CD14-positive monocyte (primary cell): ENCODE measurements around the gene EXOC3L4. TPM values are rescaled to one million over a fixed set of nuclear protein-coding genes. Genes with fewer than 3 reads are reported as not detected.

ENCODE experiments used
- DNase-seq, 3 donors: peaks; one replicate each; pipeline ENCODE4 v3.0.0-alpha.2; 2011 to 2022
- H2AFZ ChIP-seq: 2 replicates; pipeline ENCODE4 v1.6.0; 2012; ENCODE audit warnings: mild to moderate bottlenecking, low read depth, low read length, inconsistent platforms; ENCODE audit not compliant: insufficient read depth, poor library complexity, severe bottlenecking
- H3K27ac ChIP-seq, 2 donors: 1 replicate in 1 of 2; 2 replicates in 1 of 2; pipeline ENCODE4 v1.5.1; 2012 to 2013; ENCODE audit warnings: low read length in 2 of 2, control low read depth in 1 of 2, inconsistent platforms in 1 of 2, low read depth in 1 of 2, mild to moderate bottlenecking in 1 of 2
- H3K27me3 ChIP-seq, 2 donors: one replicate each; pipeline versions ENCODE4 v1.6.0 to v1.6.1; 2011 to 2013; ENCODE audit warnings: low read length in 2 of 2; ENCODE audit not compliant: control insufficient read depth in 2 of 2, insufficient read depth in 2 of 2
- H3K36me3 ChIP-seq, 2 donors: replicated peaks in 1 of 2; 1 replicate in 1 of 2; 2 replicates in 1 of 2; pipeline versions ENCODE4 v1.5.1 to v1.6.1; 2012 to 2013; ENCODE audit warnings: low read length in 2 of 2, control low read depth in 1 of 2, inconsistent platforms in 1 of 2, mild to moderate bottlenecking in 1 of 2; ENCODE audit not compliant: insufficient read depth in 2 of 2, control insufficient read depth in 1 of 2
- H3K4me1 ChIP-seq, 2 donors: 1 replicate in 1 of 2; 2 replicates in 1 of 2; pipeline versions ENCODE4 v1.5.1 to v1.6.1; 2012 to 2013; ENCODE audit warnings: low read length in 2 of 2, control low read depth in 1 of 2, inconsistent platforms in 1 of 2, mild to moderate bottlenecking in 1 of 2, moderate library complexity in 1 of 2; ENCODE audit not compliant: insufficient read depth in 2 of 2, control insufficient read depth in 1 of 2
- H3K4me2 ChIP-seq: replicated peaks from 2 replicates; pipeline ENCODE3; 2012; ENCODE audit warnings: low read length, moderate library complexity, mild to moderate bottlenecking; ENCODE audit not compliant: poor library complexity, severe bottlenecking; ENCODE audit errors: extremely low read depth
- H3K4me3 ChIP-seq, 3 experiments: fragments of 200-600 bp in 1 of 3; sonication (generic) in 1 of 3; replicated peaks in 1 of 3; 1 replicate in 2 of 3; 2 replicates in 1 of 3; pipeline ENCODE4 v1.5.1; 2011 to 2013; ENCODE audit warnings: low read length in 3 of 3, mild to moderate bottlenecking in 3 of 3, control low read depth in 2 of 3, low read depth in 2 of 3, inconsistent platforms in 1 of 3, moderate library complexity in 1 of 3
- H3K79me2 ChIP-seq: 2 replicates; pipeline ENCODE4 v1.6.0; 2012; ENCODE audit warnings: mild to moderate bottlenecking, control low read depth, inconsistent platforms, low read length, moderate library complexity; ENCODE audit not compliant: insufficient read depth
- H3K9ac ChIP-seq: 2 replicates; pipeline ENCODE4 v1.6.0; 2017; ENCODE audit warnings: low read length, mild to moderate bottlenecking; ENCODE audit not compliant: insufficient read depth, poor library complexity, severe bottlenecking
- H3K9me3 ChIP-seq, 2 donors: replicated peaks in 1 of 2; 1 replicate in 1 of 2; 2 replicates in 1 of 2; pipeline versions ENCODE4 v1.5.1 to v1.6.1; 2012 to 2013; ENCODE audit warnings: low read length in 2 of 2, control low read depth in 1 of 2; ENCODE audit not compliant: control insufficient read depth in 1 of 2, insufficient read depth in 1 of 2
- H4K20me1 ChIP-seq: 2 replicates; pipeline ENCODE4 v1.6.0; 2012; ENCODE audit warnings: mild to moderate bottlenecking, low read length, control low read depth, moderate library complexity; ENCODE audit not compliant: insufficient read depth
- H3K27ac Mint-ChIP-seq, 7 donors: one replicate each; pipeline ENCODE4 v1.8.0; 2020; ENCODE audit warnings: mild to moderate bottlenecking in 7 of 7, mixed read lengths in 7 of 7, moderate library complexity in 6 of 7, inconsistent platforms in 2 of 7
- H3K27me3 Mint-ChIP-seq, 3 donors: one replicate each; pipeline ENCODE4 v1.8.0; 2021 to 2022; ENCODE audit warnings: low read depth in 3 of 3, mild to moderate bottlenecking in 3 of 3, mixed read lengths in 3 of 3, moderate library complexity in 3 of 3, inconsistent platforms in 1 of 3
- H3K36me3 Mint-ChIP-seq, 2 donors: one replicate each; pipeline ENCODE4 v1.8.0; 2020; ENCODE audit warnings: mixed read lengths in 2 of 2, inconsistent platforms in 1 of 2, mild to moderate bottlenecking in 1 of 2
- H3K4me1 Mint-ChIP-seq: one replicate; pipeline ENCODE4 v1.8.0; 2020; ENCODE audit warnings: mild to moderate bottlenecking, mixed read lengths
- H3K4me3 Mint-ChIP-seq, 2 donors: one replicate each; pipeline ENCODE4 v1.8.0; 2020; ENCODE audit warnings: mild to moderate bottlenecking in 2 of 2, mixed read lengths in 2 of 2, moderate library complexity in 1 of 2
- H3K9me3 Mint-ChIP-seq, 7 donors: one replicate each; pipeline ENCODE4 v1.8.0; 2020 to 2022; ENCODE audit warnings: mixed read lengths in 7 of 7, mild to moderate bottlenecking in 6 of 7, moderate library complexity in 6 of 7, inconsistent platforms in 2 of 7
- WGBS: methylation state at CpG from one replicate; pipeline ENCODE4 v1.1.5; 2013; ENCODE audit warnings: missing lambda C conversion rate; ENCODE audit not compliant: insufficient coverage; 5-methylcytosine and 5-hydroxymethylcytosine counted together
- intact Hi-C, 2 donors: fragments of 100-400 bp; cut with micrococcal nuclease; formaldehyde crosslinking; loops; one replicate each; pipeline versions ENCODE4 v1.15.0 to v1.15.1; 2023
- polyA plus RNA-seq, 3 donors: library from polyadenylated mRNA; depleted of rRNA in 1 of 3; unstranded in 2 of 3; stranded (reverse) in 1 of 3; fragments of 300-500 nt in 2 of 3; fragments of >200 nt in 1 of 3; fragmentation: Illumina TruSeq in 2 of 3; gene quantifications; 1 replicate in 2 of 3; 2 replicates in 1 of 3; pipeline ENCODE4 v1.2.3, GENCODE V29; 2012 to 2021
- TF ChIP-seq, protein P1 (sequence below): fragments of 200-600 bp; IDR thresholded peaks from one replicate; pipeline ENCODE4 v1.8.0; 2022; ENCODE audit warnings: antibody characterized with exemption, mild to moderate bottlenecking

EXOC3L4 gene
- polyA plus RNA-seq, 3 donors: 0.17 TPM; not detected in 2

DNA sequence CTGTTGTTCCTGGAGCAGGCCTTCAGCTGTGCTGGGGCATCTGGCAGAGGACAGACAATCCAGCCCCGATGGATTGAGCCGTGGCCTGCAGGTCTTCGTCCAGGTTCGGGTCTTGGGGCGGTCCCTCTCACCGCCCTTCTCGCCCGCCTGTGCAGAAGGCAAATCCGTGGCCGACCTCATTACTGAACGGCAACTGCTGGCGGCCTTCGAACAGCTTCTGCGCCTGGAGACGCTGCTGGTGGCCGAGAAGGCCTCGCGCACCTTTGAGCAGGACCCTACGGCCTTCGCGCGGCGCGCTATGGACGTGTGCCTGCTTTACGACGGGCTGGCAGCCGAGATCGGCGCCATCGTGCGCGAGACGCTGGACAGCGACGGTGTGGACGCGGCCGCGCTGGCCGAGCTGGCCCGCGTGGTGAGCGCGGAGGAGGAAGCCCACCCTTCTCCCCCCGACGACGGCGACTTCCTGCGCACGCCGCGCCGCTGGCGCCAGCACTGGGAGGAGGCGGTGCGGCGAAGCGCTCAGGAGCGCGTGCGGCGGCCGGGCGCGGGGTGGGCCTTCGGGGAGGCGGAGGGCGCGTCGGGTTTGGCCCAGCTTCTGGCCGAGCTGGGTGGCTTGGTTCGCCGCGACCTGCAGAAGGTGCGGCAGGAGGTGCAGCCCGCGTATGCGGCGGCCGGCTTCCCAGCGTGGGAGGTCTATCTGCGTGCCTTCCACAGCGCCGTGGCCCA is 7.6 kb downstream of the EXOC3L4 start:
- TF ChIP-seq, protein P1, sequence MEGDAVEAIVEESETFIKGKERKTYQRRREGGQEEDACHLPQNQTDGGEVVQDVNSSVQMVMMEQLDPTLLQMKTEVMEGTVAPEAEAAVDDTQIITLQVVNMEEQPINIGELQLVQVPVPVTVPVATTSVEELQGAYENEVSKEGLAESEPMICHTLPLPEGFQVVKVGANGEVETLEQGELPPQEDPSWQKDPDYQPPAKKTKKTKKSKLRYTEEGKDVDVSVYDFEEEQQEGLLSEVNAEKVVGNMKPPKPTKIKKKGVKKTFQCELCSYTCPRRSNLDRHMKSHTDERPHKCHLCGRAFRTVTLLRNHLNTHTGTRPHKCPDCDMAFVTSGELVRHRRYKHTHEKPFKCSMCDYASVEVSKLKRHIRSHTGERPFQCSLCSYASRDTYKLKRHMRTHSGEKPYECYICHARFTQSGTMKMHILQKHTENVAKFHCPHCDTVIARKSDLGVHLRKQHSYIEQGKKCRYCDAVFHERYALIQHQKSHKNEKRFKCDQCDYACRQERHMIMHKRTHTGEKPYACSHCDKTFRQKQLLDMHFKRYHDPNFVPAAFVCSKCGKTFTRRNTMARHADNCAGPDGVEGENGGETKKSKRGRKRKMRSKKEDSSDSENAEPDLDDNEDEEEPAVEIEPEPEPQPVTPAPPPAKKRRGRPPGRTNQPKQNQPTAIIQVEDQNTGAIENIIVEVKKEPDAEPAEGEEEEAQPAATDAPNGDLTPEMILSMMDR: no peak
- 30% methylated on average over 81 of the region's 85 CpGs for WGBS
- intact Hi-C loops: loop anchor here in 1 of 2 donors (5.0 kb wide), 2 partner anchors 35 to 85 kb away; no protein-coding TSS in a partner anchor
- H4K20me1 ChIP-seq: no peaks in the 10 kb centered on the region
- no peaks in the 10 kb centered on the region for H3K36me3 ChIP-seq
- H3K79me2 ChIP-seq: no peaks in the 10 kb centered on the region
- Mint-ChIP-seq H3K36me3 (peaks cover 7 to 8% of the 10 kb centered on the region in 2 donors), H3K27me3 (peaks cover 41 to 53% (median 49%) of the 10 kb centered on the region in 3 donors), H3K27ac (no peak overlapping the region), H3K4me3 (peak overlapping the region in 1 of 2 donors; percentile 93), H3K9me3 (peaks cover 0 to 18% (median 5%) of the 10 kb centered on the region in 7 donors), H3K4me1 (peaks cover 18% of the 10 kb centered on the region)
- no peak for DNase-seq
- peaks cover 0 to 10% of the 10 kb centered on the region in 2 donors for H3K9me3 ChIP-seq
- no peak overlapping the region for H3K27ac ChIP-seq
- no peak overlapping the region for H2AFZ ChIP-seq
- H3K4me1 ChIP-seq: peaks cover 26 to 41% of the 10 kb centered on the region in 2 donors
- no peak overlapping the region for H3K9ac ChIP-seq
- H3K4me2 ChIP-seq: no peak overlapping the region
- no peak overlapping the region for H3K4me3 ChIP-seq
- H3K27me3 ChIP-seq: peaks cover 21 to 38% of the 10 kb centered on the region in 2 donors

DNA sequence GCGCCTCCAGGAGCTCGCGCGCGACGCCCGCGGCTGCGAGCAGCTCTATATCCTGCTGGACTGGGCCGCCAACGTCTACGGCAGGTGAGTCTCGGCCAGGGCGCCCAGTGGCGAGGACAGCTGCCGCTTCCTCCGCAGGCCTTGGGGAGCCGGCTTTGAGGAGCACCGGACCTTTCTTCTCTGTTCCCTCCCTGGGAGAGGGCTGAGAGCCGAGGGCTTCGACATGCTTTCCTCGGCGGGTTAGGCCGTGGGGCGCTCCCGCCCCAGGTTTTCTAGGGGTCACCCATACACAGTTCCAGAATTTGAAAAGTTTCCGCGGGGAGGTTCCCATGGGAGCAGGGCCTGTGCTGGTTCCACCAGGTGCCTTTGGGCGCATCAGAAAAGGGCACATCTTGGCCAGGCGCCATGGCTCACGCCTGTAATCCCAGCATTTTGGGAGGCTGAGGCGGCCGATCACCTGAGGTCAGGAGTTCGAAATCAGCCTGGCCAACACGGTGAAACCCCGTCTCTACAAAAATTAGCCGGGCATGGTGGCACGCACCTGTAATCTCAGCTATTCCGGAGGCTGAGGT is 8.2 kb downstream of the EXOC3L4 start:
- Histone ChIP-seq H3K79me2 (no peaks in the 10 kb centered on the region), H3K4me2 (no peak overlapping the region), H3K9me3 (peaks cover 0 to 10% of the 10 kb centered on the region in 2 donors), H2AFZ (no peak overlapping the region), H3K4me3 (no peak overlapping the region), H3K36me3 (no peaks in the 10 kb centered on the region), H3K4me1 (peaks cover 26 to 45% of the 10 kb centered on the region in 2 donors), H3K27me3 (peaks cover 21 to 38% of the 10 kb centered on the region in 2 donors), H3K27ac (no peak overlapping the region), H4K20me1 (no peaks in the 10 kb centered on the region), H3K9ac (no peak overlapping the region)
- H3K9me3 Mint-ChIP-seq: peaks cover 0 to 18% (median 5%) of the 10 kb centered on the region in 7 donors
- intact Hi-C loops: loop anchor here in 1 of 2 donors (5.0 kb wide), 2 partner anchors 35 to 85 kb away; no protein-coding TSS in a partner anchor
- peaks cover 7 to 8% of the 10 kb centered on the region in 2 donors for H3K36me3 Mint-ChIP-seq
- WGBS: 35% methylated on average over 39 of the region's 39 CpGs
- DNase-seq: no peak
- peaks cover 39 to 52% (median 44%) of the 10 kb centered on the region in 3 donors for H3K27me3 Mint-ChIP-seq
- H3K4me3 Mint-ChIP-seq: peak overlapping the region in 1 of 2 donors; percentile 93
- peaks cover 18% of the 10 kb centered on the region for H3K4me1 Mint-ChIP-seq
- TF ChIP-seq, protein P1: no peak
- no peak overlapping the region for H3K27ac Mint-ChIP-seq
